ENCODE results near the gene PCNT. TPM values are rescaled to one million over a fixed set of nuclear protein-coding genes. Genes with fewer than 3 reads are reported as not detected.

The PCNT gene
- total RNA-seq, 1 donor = 19.2 TPM

GRCh38 chr21:46349134-46349760 lies 25.3 kb downstream of the PCNT start:
- H3K79me2 ChIP-seq (ENCODE audit: insufficient read depth, low read length) = peaks cover 12% of the 10 kb centered on the region
- H3K27me3 ChIP-seq (ENCODE audit: insufficient read depth, low read length) = no peaks in the 10 kb centered on the region
- H3K4me1 ChIP-seq (ENCODE audit: insufficient read depth, low read length) = peaks cover 5% of the 10 kb centered on the region
- H3K36me3 ChIP-seq (ENCODE audit: insufficient read depth, low read length) = peaks cover 64% of the 10 kb centered on the region
- H3K9me3 ChIP-seq (ENCODE audit: low read depth, low read length) = no peaks in the 10 kb centered on the region
- DNase-seq (ENCODE audit: insufficient read length, low spot score, missing footprints) = peak; percentile 2
- no peak for TF ChIP-seq CTCF (IDR thresholded peaks at IDR 0.05; ENCODE audit: extremely low read depth, low read depth, low read length)
- H3K4me2 ChIP-seq (ENCODE audit: insufficient read depth, low read length) = no peak overlapping the region
- H4K20me1 ChIP-seq (ENCODE audit: insufficient read depth, low read length) = peaks cover 4% of the 10 kb centered on the region
- no peak overlapping the region for H3K27ac ChIP-seq (ENCODE audit: low read depth, low read length)
- H2AFZ ChIP-seq (ENCODE audit: low read length) = no peak overlapping the region
- no peak overlapping the region for H3K4me3 ChIP-seq (ENCODE audit: insufficient read depth, low read length)

GRCh38 chr21:46350571-46350970 lies 26.6 kb downstream of the PCNT start:
- TF ChIP-seq CTCF (IDR thresholded peaks at IDR 0.05; ENCODE audit: extremely low read depth, low read depth, low read length) = no peak
- H2AFZ ChIP-seq (ENCODE audit: low read length) = no peak overlapping the region
- peaks cover 4% of the 10 kb centered on the region for H4K20me1 ChIP-seq (ENCODE audit: insufficient read depth, low read length)
- H3K9me3 ChIP-seq (ENCODE audit: low read depth, low read length) = no peaks in the 10 kb centered on the region
- no peak overlapping the region for H3K27ac ChIP-seq (ENCODE audit: low read depth, low read length)
- peak; percentile 77 for DNase-seq (ENCODE audit: insufficient read length, low spot score, missing footprints)
- H3K4me1 ChIP-seq (ENCODE audit: insufficient read depth, low read length) = peaks cover 5% of the 10 kb centered on the region
- peaks cover 2% of the 10 kb centered on the region for H3K79me2 ChIP-seq (ENCODE audit: insufficient read depth, low read length)
- no peak overlapping the region for H3K4me3 ChIP-seq (ENCODE audit: insufficient read depth, low read length)
- H3K36me3 ChIP-seq (ENCODE audit: insufficient read depth, low read length) = peaks cover 66% of the 10 kb centered on the region
- no peak overlapping the region for H3K4me2 ChIP-seq (ENCODE audit: insufficient read depth, low read length)
- no peaks in the 10 kb centered on the region for H3K27me3 ChIP-seq (ENCODE audit: insufficient read depth, low read length)

GRCh38 chr21:46350981-46351380 lies 27.0 kb downstream of the PCNT start:
- no peak for DNase-seq (ENCODE audit: insufficient read length, low spot score, missing footprints)
- Histone ChIP-seq H3K27ac (ENCODE audit: low read depth, low read length) (no peak overlapping the region), H3K27me3 (ENCODE audit: insufficient read depth, low read length) (no peaks in the 10 kb centered on the region), H2AFZ (ENCODE audit: low read length) (no peak overlapping the region), H3K4me3 (ENCODE audit: insufficient read depth, low read length) (no peak overlapping the region), H3K4me1 (ENCODE audit: insufficient read depth, low read length) (peaks cover 5% of the 10 kb centered on the region), H3K9me3 (ENCODE audit: low read depth, low read length) (no peaks in the 10 kb centered on the region), H3K36me3 (ENCODE audit: insufficient read depth, low read length) (peaks cover 62% of the 10 kb centered on the region), H3K79me2 (ENCODE audit: insufficient read depth, low read length) (no peaks in the 10 kb centered on the region), H4K20me1 (ENCODE audit: insufficient read depth, low read length) (peaks cover 4% of the 10 kb centered on the region), H3K4me2 (ENCODE audit: insufficient read depth, low read length) (no peak overlapping the region)
- no peak for TF ChIP-seq CTCF (IDR thresholded peaks at IDR 0.05; ENCODE audit: extremely low read depth, low read depth, low read length)

GRCh38 chr21:46351476-46352163 lies 27.7 kb downstream of the PCNT start:
- Histone ChIP-seq H2AFZ (ENCODE audit: low read length) (no peak overlapping the region), H3K27ac (ENCODE audit: low read depth, low read length) (no peak overlapping the region), H3K79me2 (ENCODE audit: insufficient read depth, low read length) (no peaks in the 10 kb centered on the region), H3K9me3 (ENCODE audit: low read depth, low read length) (no peaks in the 10 kb centered on the region), H3K27me3 (ENCODE audit: insufficient read depth, low read length) (no peaks in the 10 kb centered on the region), H4K20me1 (ENCODE audit: insufficient read depth, low read length) (no peaks in the 10 kb centered on the region), H3K4me2 (ENCODE audit: insufficient read depth, low read length) (no peak overlapping the region), H3K36me3 (ENCODE audit: insufficient read depth, low read length) (peaks cover 59% of the 10 kb centered on the region), H3K4me1 (ENCODE audit: insufficient read depth, low read length) (peaks cover 5% of the 10 kb centered on the region), H3K4me3 (ENCODE audit: insufficient read depth, low read length) (no peak overlapping the region)
- DNase-seq (ENCODE audit: insufficient read length, low spot score, missing footprints) = peak; percentile 51
- TF ChIP-seq CTCF (IDR thresholded peaks at IDR 0.05; ENCODE audit: extremely low read depth, low read depth, low read length) = no peak
